Stimulated activated CD8-positive, alpha-beta memory T cell treated with anti-CD3 and anti-CD28 coated beads, Interleukin-7, amount 100 ng/mL, for 24 hours (primary cell): ENCODE results near the gene PTPRB.

Experiments
- DNase-seq: peaks from one replicate; pipeline ENCODE4 v3.0.0-alpha.2; 2020; ENCODE audit warnings: low read depth

PTPRB gene

GRCh38 chr12:70637303-70638085 lies at the start of gene PTPRB:
Gene PTPRB (minus strand): TSS chr12:70637429. CDS start chr12:70637395, 34 bp downstream.
- DNase-seq, result no peak

GRCh38 chr12:70686907-70687306 lies 49.7 kb upstream of the PTPRB start:
- no peak for DNase-seq

GRCh38 chr12:70686299-70686698 lies 49.1 kb upstream of the PTPRB start:
- no peak for DNase-seq

- DNase-seq, result no peak
Observed at GRCh38 chr12:70683976-70684375, 46.7 kb upstream of the PTPRB start.

- DNase-seq, result no peak
Observed at GRCh38 chr12:70671698-70672097, 34.5 kb upstream of the PTPRB start.

GRCh38 chr12:70670948-70671347 lies 33.7 kb upstream of the PTPRB start:
- DNase-seq, result no peak

- no peak for DNase-seq
Observed at GRCh38 chr12:70667253-70667652, 30.0 kb upstream of the PTPRB start.

GRCh38 chr12:70666364-70666763 lies 29.1 kb upstream of the PTPRB start:
- no peak for DNase-seq

GRCh38 chr12:70664465-70664881 lies 27.2 kb upstream of the PTPRB start:
- DNase-seq, result no peak

GRCh38 chr12:70663838-70664237 lies 26.6 kb upstream of the PTPRB start:
- no peak for DNase-seq

- no peak for DNase-seq
Observed at GRCh38 chr12:70661466-70662161, 24.4 kb upstream of the PTPRB start.

GRCh38 chr12:70660620-70661219 lies 23.5 kb upstream of the PTPRB start:
- DNase-seq, result no peak

- no peak for DNase-seq
Observed at GRCh38 chr12:70660002-70660604, 22.9 kb upstream of the PTPRB start.

- DNase-seq, result no peak
Observed at GRCh38 chr12:70659077-70659606, 21.9 kb upstream of the PTPRB start.

GRCh38 chr12:70657616-70658286 lies 20.5 kb upstream of the PTPRB start:
- no peak for DNase-seq

- no peak for DNase-seq
Observed at GRCh38 chr12:70652451-70652850, 15.2 kb upstream of the PTPRB start.

GRCh38 chr12:70648831-70649230 lies 11.6 kb upstream of the PTPRB start:
- no peak for DNase-seq

GRCh38 chr12:70648191-70648590 lies 11.0 kb upstream of the PTPRB start:
- DNase-seq, result no peak

- DNase-seq, result no peak
Observed at GRCh38 chr12:70646850-70647249, 9.6 kb upstream of the PTPRB start.

- no peak for DNase-seq
Observed at GRCh38 chr12:70645494-70646317, 8.5 kb upstream of the PTPRB start.

GRCh38 chr12:70644861-70645260 lies 7.6 kb upstream of the PTPRB start:
- no peak for DNase-seq
